Dermis blood vessel endothelial cell (primary cell): ENCODE results near the gene MELK. TPM values are rescaled to one million over a fixed set of nuclear protein-coding genes. Genes with fewer than 3 reads are reported as not detected.

Experiments
- DNase-seq: peaks from one replicate; pipeline ENCODE4 v3.0.0; 2010
- total RNA-seq: library from RNA; depleted of rRNA; stranded (reverse); fragments of >200 nt; gene quantifications from 2 replicates; pipeline ENCODE4 v1.2.3, GENCODE V29; 2014

The MELK gene
- total RNA-seq, 1 donor from 2014 or later, result 12.9 TPM

- no peak for DNase-seq
These were observed 103.4 kb downstream of the MELK start for GRCh38 chr9:36676091-36676490.

- DNase-seq, result no peak
These were observed 104.2 kb downstream of the MELK start for GRCh38 chr9:36676778-36677485.

- no peak for DNase-seq
These were observed 104.9 kb downstream of the MELK start for GRCh38 chr9:36677611-36678010.

- no peak for DNase-seq
These were observed 107.0 kb downstream of the MELK start for GRCh38 chr9:36679710-36680109.

GRCh38 chr9:36686471-36686870 lies 113.8 kb downstream of the MELK start:
- no peak for DNase-seq

GRCh38 chr9:36690412-36691168 lies 117.9 kb downstream of the MELK start:
- no peak for DNase-seq

GRCh38 chr9:36691671-36692070 lies 119.0 kb downstream of the MELK start:
- DNase-seq, result no peak

- DNase-seq, result no peak
These were observed 126.3 kb downstream of the MELK start for GRCh38 chr9:36698984-36699383.

- no peak for DNase-seq
These were observed 131.5 kb downstream of the MELK start for GRCh38 chr9:36704148-36704547.

- DNase-seq, result no peak
These were observed 141.1 kb downstream of the MELK start for GRCh38 chr9:36713515-36714490.

GRCh38 chr9:36716496-36716895 lies 143.8 kb downstream of the MELK start:
- DNase-seq, result no peak

- no peak for DNase-seq
These were observed 144.6 kb downstream of the MELK start for GRCh38 chr9:36717276-36717675.

- DNase-seq, result no peak
These were observed 145.9 kb downstream of the MELK start for GRCh38 chr9:36718612-36719011.

- no peak for DNase-seq
These were observed 147.3 kb downstream of the MELK start for GRCh38 chr9:36720043-36720442.

- DNase-seq, result peak; percentile 54
These were observed 149.3 kb downstream of the MELK start for GRCh38 chr9:36721846-36722588.

- DNase-seq, result no peak
These were observed 153.2 kb downstream of the MELK start for GRCh38 chr9:36725777-36726356.

Other genes starting within 250 kb of the MELK start
- 23.0 and 43.9 TPM in 2 replicates for gene RNF38, start 172.6 kb upstream of the MELK start, total RNA-seq